Neural cell (in vitro differentiated cells): ENCODE measurements around the gene MLLT3.

Experiments
- EZH2 ChIP-seq: fragments of 200-600, 300-800 bp; shearing (Covaris generic), sonication (generic); IDR thresholded peaks from 2 replicates; pipeline ENCODE4 v1.6.1; 2014; ENCODE audit warnings: antibody characterized with exemption, low read length, borderline replicate concordance, mild to moderate bottlenecking; ENCODE audit not compliant: insufficient read depth, poor library complexity, severe bottlenecking
- RAD21 ChIP-seq: fragments of 450-650 bp; conservative IDR thresholded peaks from 2 replicates; pipeline ENCODE4 v1.6.1; 2014; ENCODE audit warnings: antibody characterized with exemption, mild to moderate bottlenecking, moderate library complexity
- TAF1 ChIP-seq: IDR thresholded peaks from 2 replicates; pipeline ENCODE4 v1.6.1; 2012; ENCODE audit warnings: low read depth
- TF ChIP-seq, protein P1 (sequence below): fragments of 450-650 bp; IDR thresholded peaks from 2 replicates; pipeline ENCODE4 v1.5.1; 2014; ENCODE audit warnings: antibody characterized with exemption, mild to moderate bottlenecking, moderate library complexity; ENCODE audit not compliant: poor library complexity, severe bottlenecking

DNA sequence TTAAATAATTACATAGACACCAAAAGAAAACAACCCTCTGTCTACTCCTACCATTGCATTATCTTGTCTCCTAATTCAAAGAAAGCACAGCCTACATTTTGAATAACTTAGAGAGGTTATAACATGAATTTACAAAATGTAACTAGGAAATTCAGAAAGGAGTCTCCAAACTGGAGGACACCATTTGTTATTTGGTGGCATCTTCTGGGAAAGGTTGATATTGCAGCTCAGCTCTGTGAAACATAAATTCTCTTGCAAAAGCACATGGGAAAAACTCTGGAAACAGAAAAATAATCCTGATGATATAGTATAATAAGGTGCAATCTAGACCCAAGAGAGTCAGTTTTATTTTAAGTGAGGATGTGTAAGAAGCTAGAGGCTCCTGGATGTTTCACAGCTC, 215.3 kb downstream of the MLLT3 start:
- TF ChIP-seq, protein P1, sequence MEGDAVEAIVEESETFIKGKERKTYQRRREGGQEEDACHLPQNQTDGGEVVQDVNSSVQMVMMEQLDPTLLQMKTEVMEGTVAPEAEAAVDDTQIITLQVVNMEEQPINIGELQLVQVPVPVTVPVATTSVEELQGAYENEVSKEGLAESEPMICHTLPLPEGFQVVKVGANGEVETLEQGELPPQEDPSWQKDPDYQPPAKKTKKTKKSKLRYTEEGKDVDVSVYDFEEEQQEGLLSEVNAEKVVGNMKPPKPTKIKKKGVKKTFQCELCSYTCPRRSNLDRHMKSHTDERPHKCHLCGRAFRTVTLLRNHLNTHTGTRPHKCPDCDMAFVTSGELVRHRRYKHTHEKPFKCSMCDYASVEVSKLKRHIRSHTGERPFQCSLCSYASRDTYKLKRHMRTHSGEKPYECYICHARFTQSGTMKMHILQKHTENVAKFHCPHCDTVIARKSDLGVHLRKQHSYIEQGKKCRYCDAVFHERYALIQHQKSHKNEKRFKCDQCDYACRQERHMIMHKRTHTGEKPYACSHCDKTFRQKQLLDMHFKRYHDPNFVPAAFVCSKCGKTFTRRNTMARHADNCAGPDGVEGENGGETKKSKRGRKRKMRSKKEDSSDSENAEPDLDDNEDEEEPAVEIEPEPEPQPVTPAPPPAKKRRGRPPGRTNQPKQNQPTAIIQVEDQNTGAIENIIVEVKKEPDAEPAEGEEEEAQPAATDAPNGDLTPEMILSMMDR: no peak
- TF ChIP-seq RAD21 (no peak), TAF1 (no peak), EZH2 (no peak)
